Measurements from ENCODE around the gene SLC41A3. TPM values are rescaled to one million over a fixed set of nuclear protein-coding genes. Genes with fewer than 3 reads are reported as not detected.

SLC41A3 gene
- total and polyA plus RNA-seq, 11 donors, result 20.9 to 60.1 (median 46.4) TPM

- intact Hi-C loops (cut with DNase I), result no loop called here
- Histone ChIP-seq H3K27ac (no peak overlapping the region), H3K27me3 (no peaks in the 10 kb centered on the region), H3K36me3 (peaks cover 0 to 65% (median 14%) of the 10 kb centered on the region in 9 donors), H3K4me3 (no peak overlapping the region), H3K4me1 (no peaks in the 10 kb centered on the region), H3K9me3 (peaks cover 0 to 15% (median 4%) of the 10 kb centered on the region in 12 donors)
- TF ChIP-seq CTCF (IDR thresholded peaks at IDR 0.05) (no peak), POLR2A (IDR thresholded peaks at IDR 0.05) (no peak)
- ATAC-seq, result no peak
- no peak for DNase-seq
- WGBS, 4 donors, result 96 to 100% (median 99%) methylated on average over 2 to 4 of the region's 4 CpGs
These were observed 55.8 kb downstream of the SLC41A3 start for GRCh38 chr3:126028096-126028495.

GRCh38 chr3:126026761-126027160 lies 57.2 kb downstream of the SLC41A3 start:
- no peaks in the 10 kb centered on the region for H3K4me1 ChIP-seq
- no peak for DNase-seq
- no peaks in the 10 kb centered on the region for H3K27me3 ChIP-seq
- peaks cover 0 to 15% (median 4%) of the 10 kb centered on the region in 12 donors for H3K9me3 ChIP-seq
- ATAC-seq, result peak; percentile 54 to 78 (median 60)
- peaks cover 0 to 62% (median 14%) of the 10 kb centered on the region in 9 donors for H3K36me3 ChIP-seq
- intact Hi-C loops (cut with DNase I), result no loop called here
- TF ChIP-seq CTCF (IDR thresholded peaks at IDR 0.05), result no peak
- no peak for TF ChIP-seq POLR2A (IDR thresholded peaks at IDR 0.05)
- 48 to 64% (median 58%) methylated on average over 6 of the region's 6 CpGs for WGBS, 4 donors
- H3K4me3 ChIP-seq, result no peak overlapping the region
- H3K27ac ChIP-seq, result no peak overlapping the region

GRCh38 chr3:126026277-126026751 lies 57.6 kb downstream of the SLC41A3 start:
- peaks cover 0 to 58% (median 14%) of the 10 kb centered on the region in 9 donors for H3K36me3 ChIP-seq
- no peaks in the 10 kb centered on the region for H3K27me3 ChIP-seq
- DNase-seq (no peak), ATAC-seq (no peak)
- no peak overlapping the region for H3K4me3 ChIP-seq
- intact Hi-C loops (cut with DNase I), result no loop called here
- no peaks in the 10 kb centered on the region for H3K4me1 ChIP-seq
- no peak for TF ChIP-seq CTCF (IDR thresholded peaks at IDR 0.05)
- no peak for TF ChIP-seq POLR2A (IDR thresholded peaks at IDR 0.05)
- peaks cover 0 to 15% (median 4%) of the 10 kb centered on the region in 12 donors for H3K9me3 ChIP-seq
- H3K27ac ChIP-seq, result no peak overlapping the region
- WGBS, 4 donors, result 90 to 92% (median 91%) methylated on average over 6 to 11 of the region's 11 CpGs

GRCh38 chr3:126025862-126026261 lies 58.1 kb downstream of the SLC41A3 start:
- Histone ChIP-seq H3K27ac (no peak overlapping the region), H3K4me3 (no peak overlapping the region), H3K4me1 (no peaks in the 10 kb centered on the region), H3K36me3 (peaks cover 0 to 55% (median 14%) of the 10 kb centered on the region in 9 donors), H3K9me3 (peaks cover 0 to 15% (median 4%) of the 10 kb centered on the region in 12 donors), H3K27me3 (no peaks in the 10 kb centered on the region)
- intact Hi-C loops (cut with DNase I), result no loop called here
- no peak for ATAC-seq
- no peak for DNase-seq
- TF ChIP-seq POLR2A (IDR thresholded peaks at IDR 0.05) (no peak), CTCF (IDR thresholded peaks at IDR 0.05) (no peak)
- 95 to 100% (median 97%) methylated on average over 2 to 4 of the region's 4 CpGs for WGBS, 4 donors

All from heart left ventricle (tissue), 16 donors.